ENCODE measurements around the gene HSF5. TPM values are rescaled to one million over a fixed set of nuclear protein-coding genes. Genes with fewer than 3 reads are reported as not detected.

Gene HSF5
- total and polyA plus RNA-seq, 2 of the 13 experiments (the other 11 are each of a cell fraction or from before 2014, with no cell fraction given): not detected

- 0 out of 2 replicates have a peak, but pooled peaks have one; percentile 68 for TF ChIP-seq MEIS2 (CRISPR knock-in tag; IDR thresholded peaks at IDR 0.05)
- no peak for TF ChIP-seq ZBTB4 (CRISPR knock-in tag; IDR thresholded peaks at IDR 0.05; ENCODE audit: borderline replicate concordance)
- TF ChIP-seq ZNF124 (CRISPR knock-in tag; IDR thresholded peaks at IDR 0.05): no peak; the same call in 1 of the 2 replicates
- peak; percentile 45 for TF ChIP-seq TEAD3 (CRISPR knock-in tag; optimal IDR thresholded peaks at IDR 0.05; ENCODE audit: borderline replicate concordance)
- no peak for TF ChIP-seq RAD51 (IDR thresholded peaks at IDR 0.05; ENCODE audit: borderline replicate concordance)
- no peak for TF ChIP-seq ZNF530 (CRISPR knock-in tag; IDR thresholded peaks at IDR 0.05; ENCODE audit: low read depth)
- TF ChIP-seq RCOR2 (CRISPR knock-in tag; IDR thresholded peaks at IDR 0.05): peak; percentile 24
- peak; percentile 84 for TF ChIP-seq RBM39 (IDR thresholded peaks at IDR 0.05; ENCODE audit: low read depth, low read length, poor library complexity, severe bottlenecking)
- TF ChIP-seq ZNF407 (CRISPR knock-in tag; IDR thresholded peaks at IDR 0.05; ENCODE audit: not compliant biosample characterization): no peak
- peak; percentile 97 for TF ChIP-seq SP2 (CRISPR knock-in tag; IDR thresholded peaks at IDR 0.05)
- TF ChIP-seq ZNF34 (CRISPR knock-in tag; IDR thresholded peaks at IDR 0.05; ENCODE audit: borderline replicate concordance): 0 out of 2 replicates have a peak, but pooled peaks have one; percentile 27
- TF ChIP-seq YY1 (IDR thresholded peaks at IDR 0.05; ENCODE audit: insufficient read depth, insufficient replicate concordance, low read depth, low read length): peak; percentile 74
- TF ChIP-seq PITX1 (CRISPR knock-in tag; IDR thresholded peaks at IDR 0.05): 0 out of 2 replicates have a peak, but pooled peaks have one; percentile 50
- TF ChIP-seq HNRNPUL1 (IDR thresholded peaks at IDR 0.05; ENCODE audit: low read depth, low read length): no peak
- TF ChIP-seq ZXDC (CRISPR knock-in tag; IDR thresholded peaks at IDR 0.05): no peak
Measured at GRCh38 chr17:58517928-58518609, 29.9 kb upstream of the HSF5 start (continued).

Data from HepG2 (cell line).